GM13976 (cell line): Measurements from ENCODE around the gene ABHD12B.

Experiments used
- DNase-seq: peaks from one replicate; pipeline ENCODE4 v3.0.0; 2012; ENCODE audit warnings: low spot score
- in situ Hi-C: fragments of 300-500 bp; cut with MboI; formaldehyde crosslinking; loops from one replicate; pipeline ENCODE4 v1.12.0; 2022; ENCODE audit warnings: low sequenced_read_pairs, mixed read lengths, inconsistent platforms; ENCODE audit not compliant: unreplicated experiment
- TF ChIP-seq, protein P1 (sequence below): IDR thresholded peaks from 2 replicates; pipeline ENCODE4 v1.5.1; 2012; ENCODE audit warnings: borderline replicate concordance, mild to moderate bottlenecking; ENCODE audit not compliant: insufficient read depth; ENCODE audit errors: extremely low read depth, missing control alignments, control extremely low read depth

Gene ABHD12B

DNA sequence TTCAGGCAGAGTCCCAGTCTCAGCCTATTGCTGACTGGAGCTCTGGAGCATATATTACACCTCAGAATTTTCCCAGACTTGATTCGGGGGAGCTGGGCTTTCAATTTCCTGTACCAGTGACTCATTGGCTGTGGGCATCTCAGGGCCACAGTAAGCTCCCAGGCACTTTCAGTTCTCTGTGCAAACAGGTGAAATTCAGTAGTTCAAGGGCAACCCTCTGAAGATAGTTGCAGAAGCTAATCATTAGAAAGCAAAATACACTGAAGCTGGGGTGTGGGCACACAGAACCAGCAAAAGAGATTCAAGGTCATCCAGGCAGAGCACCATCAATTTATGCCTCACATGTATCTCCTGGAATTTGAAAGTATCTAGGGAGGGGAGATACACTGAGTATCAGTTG, 32.8 kb upstream of the ABHD12B start:
- in situ Hi-C loops: no loop called here
- TF ChIP-seq, protein P1, sequence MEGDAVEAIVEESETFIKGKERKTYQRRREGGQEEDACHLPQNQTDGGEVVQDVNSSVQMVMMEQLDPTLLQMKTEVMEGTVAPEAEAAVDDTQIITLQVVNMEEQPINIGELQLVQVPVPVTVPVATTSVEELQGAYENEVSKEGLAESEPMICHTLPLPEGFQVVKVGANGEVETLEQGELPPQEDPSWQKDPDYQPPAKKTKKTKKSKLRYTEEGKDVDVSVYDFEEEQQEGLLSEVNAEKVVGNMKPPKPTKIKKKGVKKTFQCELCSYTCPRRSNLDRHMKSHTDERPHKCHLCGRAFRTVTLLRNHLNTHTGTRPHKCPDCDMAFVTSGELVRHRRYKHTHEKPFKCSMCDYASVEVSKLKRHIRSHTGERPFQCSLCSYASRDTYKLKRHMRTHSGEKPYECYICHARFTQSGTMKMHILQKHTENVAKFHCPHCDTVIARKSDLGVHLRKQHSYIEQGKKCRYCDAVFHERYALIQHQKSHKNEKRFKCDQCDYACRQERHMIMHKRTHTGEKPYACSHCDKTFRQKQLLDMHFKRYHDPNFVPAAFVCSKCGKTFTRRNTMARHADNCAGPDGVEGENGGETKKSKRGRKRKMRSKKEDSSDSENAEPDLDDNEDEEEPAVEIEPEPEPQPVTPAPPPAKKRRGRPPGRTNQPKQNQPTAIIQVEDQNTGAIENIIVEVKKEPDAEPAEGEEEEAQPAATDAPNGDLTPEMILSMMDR: no peak
- no peak for DNase-seq

DNA sequence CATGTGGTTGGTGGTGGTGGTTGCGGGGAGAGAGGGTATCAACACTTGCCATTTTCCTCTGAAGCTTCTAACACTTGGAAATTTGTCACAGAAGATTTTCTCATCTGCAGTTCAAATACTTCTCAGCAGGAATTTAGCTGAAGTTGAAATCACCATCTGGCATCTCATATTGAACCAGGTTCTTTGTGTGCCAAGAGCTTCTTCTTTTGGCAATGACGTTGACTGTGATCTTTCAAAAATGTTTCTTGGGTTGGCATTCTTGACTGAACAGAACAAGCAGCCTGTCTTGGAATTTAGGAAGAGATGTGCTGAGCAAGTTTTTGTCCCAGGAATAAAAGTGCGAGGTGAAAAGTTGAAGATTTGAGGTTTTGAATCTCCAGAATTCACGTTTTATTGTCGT, 32.2 kb upstream of the ABHD12B start:
- TF ChIP-seq, protein P1: no peak
- in situ Hi-C loops: no loop called here
- DNase-seq: no peak

DNA sequence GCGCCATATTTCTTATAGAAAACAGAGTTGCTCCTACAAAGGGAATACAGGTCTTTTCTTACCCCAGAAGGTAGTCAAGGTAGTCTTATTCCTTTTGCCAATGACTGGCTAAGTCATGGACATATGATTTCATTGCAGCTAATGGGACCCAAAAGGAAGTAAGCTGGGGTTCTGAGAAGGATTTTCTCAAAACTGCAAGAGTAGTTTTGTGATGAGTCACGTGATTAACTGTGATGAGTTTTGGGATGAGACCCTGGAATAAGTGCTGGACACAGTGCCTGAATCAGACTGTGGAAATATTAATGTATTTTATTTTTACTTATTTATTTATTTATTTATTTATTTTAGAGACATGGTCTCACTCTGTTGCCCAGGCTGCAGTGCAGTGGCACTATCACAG, 27.5 kb upstream of the ABHD12B start:
- TF ChIP-seq, protein P1: no peak
- in situ Hi-C loops: no loop called here
- DNase-seq: no peak

DNA sequence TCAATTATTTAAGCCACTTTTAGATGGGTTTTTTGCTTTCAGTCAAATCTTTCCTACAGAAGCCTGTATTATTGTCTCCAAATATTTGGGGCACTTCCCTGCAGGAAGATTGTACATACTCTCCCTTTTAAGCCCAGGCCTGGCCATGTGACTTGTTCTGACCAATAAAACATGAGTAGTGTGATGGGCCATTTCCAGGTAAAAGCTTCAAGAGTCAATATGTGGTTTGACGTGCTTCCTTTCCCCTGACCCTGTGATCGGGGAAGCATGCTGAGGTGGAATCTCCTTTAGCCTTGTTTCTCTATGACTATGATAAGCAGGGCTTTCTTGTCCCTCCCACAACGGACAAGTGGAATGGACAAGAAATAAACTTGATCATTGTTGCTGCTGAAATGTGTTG, 26.7 kb upstream of the ABHD12B start:
- TF ChIP-seq, protein P1: no peak
- DNase-seq: no peak
- in situ Hi-C loops: no loop called here

DNA sequence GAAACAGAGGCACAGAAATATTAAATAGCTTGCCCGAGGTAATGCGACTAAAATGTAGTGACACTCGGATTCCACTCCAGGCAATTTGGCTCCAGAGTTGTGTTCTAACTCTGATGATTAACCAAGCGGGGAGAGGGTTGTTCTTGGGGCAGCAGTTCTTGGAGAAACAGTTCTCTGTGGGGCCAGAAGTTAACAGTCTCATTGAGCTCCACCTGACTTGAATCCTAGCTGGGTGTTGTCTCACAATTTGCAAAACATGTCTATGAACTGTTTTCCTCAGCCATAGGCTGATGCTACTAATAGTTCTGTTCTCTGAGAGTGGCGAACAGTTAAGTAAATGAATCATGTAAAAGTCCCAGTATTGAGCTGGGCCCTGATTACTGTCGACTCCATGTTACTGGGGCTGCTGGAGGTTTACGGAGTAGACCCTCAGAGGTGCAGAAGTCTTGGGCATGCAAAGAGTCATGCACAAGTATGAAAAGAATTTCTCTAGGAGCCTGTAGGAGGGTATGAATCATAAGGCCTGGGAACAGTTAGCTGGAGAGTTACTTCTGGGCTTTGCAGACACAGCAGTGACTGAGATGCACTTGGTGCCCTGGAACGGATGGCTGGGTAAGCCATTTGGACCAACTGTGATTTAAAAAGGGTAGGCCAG, 25.5 kb upstream of the ABHD12B start:
- DNase-seq: no peak
- TF ChIP-seq, protein P1: no peak
- in situ Hi-C loops: no loop called here

DNA sequence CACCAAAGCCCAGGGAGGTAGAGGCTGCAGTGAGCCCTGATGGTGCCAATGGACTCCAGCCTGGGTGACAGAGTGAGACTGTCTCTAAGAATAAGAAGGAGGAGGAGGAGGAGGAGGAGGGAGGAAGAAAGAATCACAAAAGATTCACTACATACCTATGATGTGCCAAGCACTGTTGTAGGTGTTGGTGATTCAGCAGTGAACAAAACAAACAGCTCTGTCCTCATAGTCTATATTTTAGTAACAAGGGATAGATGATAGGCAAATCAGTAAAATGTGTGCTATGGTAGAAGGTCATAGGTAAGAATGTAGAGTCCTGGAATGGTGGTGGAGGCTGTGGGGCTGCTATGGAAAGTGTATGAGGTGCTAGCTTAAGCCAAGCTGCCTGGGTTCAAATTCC, 18.0 kb upstream of the ABHD12B start:
- TF ChIP-seq, protein P1: no peak
- in situ Hi-C loops: loop anchor here (25.0 kb wide), 1 partner anchor 242 kb away; no protein-coding TSS in a partner anchor
- no peak for DNase-seq
